H1 (cell line): Measurements from ENCODE around the gene FXR1. TPM values are rescaled to one million over a fixed set of nuclear protein-coding genes. Genes with fewer than 3 reads are reported as not detected.

ENCODE experiments used
- CTCF ChIA-PET: fragments of 300-600 bp; sonication (Branson Sonifier 250); formaldehyde crosslinking; loops from one replicate; lab custom pipeline; 2021; ENCODE audit not compliant: partially characterized antibody; lab: Charles Lee
- POLR2A ChIA-PET: fragments of 300-600 bp; sonication (Branson Sonifier 250); formaldehyde crosslinking; loops from one replicate; lab custom pipeline; 2021; ENCODE audit warnings: inconsistent platforms; ENCODE audit not compliant: partially characterized antibody; lab: Charles Lee
- DNase-seq, 2 experiments: peaks; one replicate each; pipeline versions ENCODE4 v3.0.0 to v3.0.0-alpha.2; 2010 to 2022; ENCODE audit warnings: low spot score in 2 of 2, low read depth in 1 of 2, mixed read lengths in 1 of 2
- FAIRE-seq: peaks from 2 replicates; lab custom pipeline; 2011; peaks lifted over from hg19 to GRCh38; lab: Jason Lieb, UNC
- H2AFZ ChIP-seq: 2 replicates; pipeline ENCODE4 v1.8.1; 2012; ENCODE audit warnings: low read length, inconsistent platforms
- H2AK5ac ChIP-seq: 2 replicates; pipeline ENCODE4 v1.6.1; 2013; ENCODE audit warnings: low read depth, low read length
- H2BK120ac ChIP-seq: replicated peaks from 2 replicates; pipeline ENCODE3; 2013; ENCODE audit warnings: low read depth, low read length, inconsistent platforms
- H2BK12ac ChIP-seq: 2 replicates; pipeline ENCODE4 v1.6.1; 2013; ENCODE audit warnings: low read depth, low read length
- H2BK15ac ChIP-seq: 2 replicates; pipeline ENCODE4 v1.6.1; 2013; ENCODE audit warnings: low read length
- H2BK20ac ChIP-seq: 2 replicates; pipeline ENCODE4 v1.6.1; 2013; ENCODE audit warnings: low read length
- H2BK5ac ChIP-seq: 2 replicates; pipeline ENCODE4 v1.6.1; 2013; ENCODE audit warnings: low read depth, low read length
- H3K14ac ChIP-seq: 2 replicates; pipeline ENCODE4 v1.6.1; 2013; ENCODE audit warnings: inconsistent platforms; ENCODE audit not compliant: insufficient read length
- H3K18ac ChIP-seq: 2 replicates; pipeline ENCODE4 v1.6.1; 2013; ENCODE audit warnings: low read length; ENCODE audit errors: extremely low read depth
- H3K23ac ChIP-seq: 2 replicates; pipeline ENCODE4 v1.6.1; 2013; ENCODE audit warnings: inconsistent platforms; ENCODE audit not compliant: insufficient read length
- H3K23me2 ChIP-seq: 2 replicates; pipeline ENCODE4 v1.6.1; 2013; ENCODE audit warnings: low read depth, low read length
- H3K27ac ChIP-seq: 2 replicates; pipeline ENCODE4 v1.6.1; 2011; ENCODE audit warnings: low read depth, low read length, inconsistent platforms
- H3K27me3 ChIP-seq, 4 experiments: replicated peaks in 1 of 4; 1 replicate in 1 of 4; 2 replicates in 3 of 4; pipeline versions ENCODE4 v1.6.1 to v1.8.1; 2011 to 2013; ENCODE audit warnings: low read length in 3 of 4, mild to moderate bottlenecking in 3 of 4, inconsistent platforms in 2 of 4, mixed read lengths in 2 of 4, moderate library complexity in 1 of 4; ENCODE audit not compliant: control insufficient read depth in 3 of 4, insufficient read depth in 3 of 4; ENCODE audit errors: extremely low read depth in 1 of 4
- H3K36me3 ChIP-seq, 4 experiments: 2 replicates each; pipeline versions ENCODE4 v1.6.1 to v1.8.1; 2011 to 2013; ENCODE audit warnings: mild to moderate bottlenecking in 4 of 4, low read length in 3 of 4, moderate library complexity in 2 of 4, control low read depth in 1 of 4, inconsistent platforms in 1 of 4; ENCODE audit not compliant: insufficient read depth in 4 of 4, control insufficient read depth in 2 of 4
- H3K4ac ChIP-seq: replicated peaks from 2 replicates; pipeline ENCODE3; 2013; ENCODE audit warnings: low read length, low read depth, mixed read lengths, inconsistent platforms; ENCODE audit not compliant: insufficient read length
- H3K4me1 ChIP-seq, 4 experiments: replicated peaks in 1 of 4; 1 replicate in 1 of 4; 2 replicates in 3 of 4; pipeline versions ENCODE4 v1.6.1 to v1.8.1; 2011 to 2013; ENCODE audit warnings: low read length in 3 of 4, inconsistent platforms in 2 of 4, mixed read lengths in 1 of 4; ENCODE audit not compliant: insufficient read depth in 4 of 4, control insufficient read depth in 3 of 4
- H3K4me2 ChIP-seq, 2 experiments: 2 replicates each; pipeline versions ENCODE4 v1.6.1 to v1.8.1; 2011 to 2013; ENCODE audit warnings: low read depth in 2 of 2, low read length in 2 of 2, control low read depth in 1 of 2, inconsistent platforms in 1 of 2, mild to moderate bottlenecking in 1 of 2; ENCODE audit not compliant: insufficient read depth in 1 of 2
- H3K4me3 ChIP-seq, 4 experiments: fragments of 200-600, 300-600 bp in 1 of 4; sonication (generic), shearing (Covaris generic), sonication (Bioruptor Twin) in 1 of 4; 2 replicates each; pipeline versions ENCODE4 v1.5.1 to v1.8.1; 2011 to 2016; ENCODE audit warnings: low read length in 4 of 4, low read depth in 3 of 4, control low read depth in 2 of 4, inconsistent platforms in 2 of 4, mild to moderate bottlenecking in 2 of 4, mixed read lengths in 1 of 4, moderate library complexity in 1 of 4; ENCODE audit not compliant: insufficient read depth in 2 of 4; ENCODE audit errors: extremely low read depth in 1 of 4
- H3K56ac ChIP-seq: replicated peaks from 2 replicates; pipeline ENCODE3; 2013; ENCODE audit warnings: low read depth, mild to moderate bottlenecking, mixed read lengths, low read length, inconsistent platforms; ENCODE audit not compliant: insufficient read length
- H3K79me1 ChIP-seq: 2 replicates; pipeline ENCODE4 v1.6.1; 2013; ENCODE audit warnings: low read depth, low read length, control low read depth
- H3K79me2 ChIP-seq, 2 experiments: 2 replicates each; pipeline versions ENCODE4 v1.6.1 to v1.8.1; 2012 to 2013; ENCODE audit warnings: low read length in 2 of 2, mild to moderate bottlenecking in 2 of 2, inconsistent platforms in 1 of 2; ENCODE audit not compliant: insufficient read depth in 2 of 2, control insufficient read depth in 1 of 2
- H3K9ac ChIP-seq, 4 experiments: replicated peaks in 1 of 4; 1 replicate in 1 of 4; 2 replicates in 3 of 4; pipeline versions ENCODE4 v1.6.1 to v1.8.1; 2011 to 2013; ENCODE audit warnings: low read depth in 3 of 4, low read length in 3 of 4, control low read depth in 2 of 4, mild to moderate bottlenecking in 2 of 4, moderate library complexity in 2 of 4, inconsistent platforms in 1 of 4; ENCODE audit errors: extremely low read depth in 1 of 4
- H3K9me3 ChIP-seq, 2 experiments: 2 replicates each; pipeline versions ENCODE4 v1.6.1 to v1.8.1; 2012 to 2013; ENCODE audit warnings: mild to moderate bottlenecking in 2 of 2, moderate library complexity in 2 of 2, control low read depth in 1 of 2, inconsistent platforms in 1 of 2, low read depth in 1 of 2, low read length in 1 of 2, mixed read lengths in 1 of 2; ENCODE audit not compliant: insufficient read depth in 2 of 2
- H4K20me1 ChIP-seq, 2 experiments: replicated peaks in 1 of 2; 2 replicates each; pipeline versions ENCODE3 to v1.8.1; 2011 to 2013; ENCODE audit warnings: inconsistent platforms in 2 of 2, low read length in 2 of 2, mild to moderate bottlenecking in 1 of 2; ENCODE audit not compliant: insufficient read depth in 2 of 2, control insufficient read depth in 1 of 2
- H4K5ac ChIP-seq: 2 replicates; pipeline ENCODE4 v1.6.1; 2013; ENCODE audit warnings: low read length, low read depth, mixed read lengths, inconsistent platforms; ENCODE audit not compliant: insufficient read length
- H4K8ac ChIP-seq: 2 replicates; pipeline ENCODE4 v1.8.0; 2013; ENCODE audit warnings: mild to moderate bottlenecking, moderate library complexity, low read length, inconsistent platforms; ENCODE audit not compliant: insufficient read depth; ENCODE audit errors: extremely low read depth
- H4K91ac ChIP-seq: replicated peaks from 2 replicates; pipeline ENCODE3; 2013; ENCODE audit warnings: low read length, mixed read lengths, inconsistent platforms; ENCODE audit not compliant: insufficient read length
- CHD1 ChIP-seq: IDR thresholded peaks from 2 replicates; pipeline ENCODE4 v1.6.1; 2012; ENCODE audit warnings: low read depth, low read length, improper control_type of control experiment
- CHD2 ChIP-seq: IDR thresholded peaks from 2 replicates; pipeline ENCODE4 v1.6.1; 2012; ENCODE audit warnings: low read length, improper control_type of control experiment
- CREB1 ChIP-seq: IDR thresholded peaks from 2 replicates; pipeline ENCODE4 v1.6.1; 2012; ENCODE audit warnings: inconsistent platforms
- CTBP2 ChIP-seq: IDR thresholded peaks from 2 replicates; pipeline ENCODE4 v1.7.0; 2011; ENCODE audit warnings: borderline replicate concordance, mild to moderate bottlenecking, moderate library complexity, mixed read lengths, low read length; ENCODE audit not compliant: insufficient read depth, insufficient read length
- EP300 ChIP-seq, 2 experiments: IDR thresholded peaks; 1 replicate in 1 of 2; 2 replicates in 1 of 2; pipeline ENCODE4 v1.6.1; 2011 to 2012; ENCODE audit warnings: low read depth in 2 of 2, low read length in 2 of 2, mild to moderate bottlenecking in 2 of 2, borderline replicate concordance in 1 of 2, inconsistent platforms in 1 of 2, moderate library complexity in 1 of 2
- RFX5 ChIP-seq: IDR thresholded peaks from 2 replicates; pipeline ENCODE4 v1.6.1; 2011; ENCODE audit warnings: low read depth, low read length, improper control_type of control experiment, borderline replicate concordance
- SAP30 ChIP-seq: fragments of 300-600 bp; sonication (generic); IDR thresholded peaks from 2 replicates; pipeline ENCODE4 v1.7.1; 2012; ENCODE audit warnings: low read length, moderate library complexity, mild to moderate bottlenecking, inconsistent platforms; ENCODE audit not compliant: insufficient read depth, insufficient replicate concordance
- TAF1 ChIP-seq: IDR thresholded peaks from 2 replicates; pipeline ENCODE4 v1.6.1; 2011; ENCODE audit warnings: mild to moderate bottlenecking, low read depth, low read length
- WGBS, 2 experiments: shearing (Covaris generic) in 1 of 2; methylation state at CpG; one replicate each; pipeline versions ENCODE4 v1.1.6 to v1.1.7; 2013 to 2015; ENCODE audit warnings: low lambda C conversion rate in 2 of 2, mixed read lengths in 2 of 2, inconsistent platforms in 1 of 2, low coverage in 1 of 2, missing lambda C conversion rate in 1 of 2; ENCODE audit not compliant: insufficient replicate concordance in 2 of 2, insufficient coverage in 1 of 2, insufficient read length in 1 of 2; ENCODE audit errors: extremely low coverage in 1 of 2, missing lambda C conversion rate in 1 of 2; 5-methylcytosine and 5-hydroxymethylcytosine counted together
- polyA plus RNA-seq, 7 experiments: library from polyadenylated mRNA; depleted of rRNA in 3 of 7; stranded (reverse) in 5 of 7; unstranded in 2 of 7; fragments of >200 nt in 5 of 7; fragments of 200-250 nt in 2 of 7; gene quantifications; 1 replicate in 5 of 7; 2 replicates in 1 of 7; 4 replicates in 1 of 7; pipeline versions ENCODE4 v1.2.1 to v1.2.3, GENCODE V29; 2011 to 2013; ENCODE audit warnings: missing spikeins in 2 of 7, mixed read lengths in 2 of 7
- total RNA-seq: library from RNA; stranded (reverse); fragmentation: NEBNext Ultra II Directional; extraction: Animal tissue kit (Norgen Biotek cat#: 25700); gene quantifications from 2 replicates; pipeline ENCODE4 v1.2.1, GENCODE V29; 2021
- TF ChIP-seq, protein P1 (sequence below), 3 experiments: IDR thresholded peaks; 1 replicate in 2 of 3; 2 replicates in 1 of 3; pipeline versions ENCODE4 v1.5.1 to v1.6.1; 2011; ENCODE audit warnings: low read length in 3 of 3, mild to moderate bottlenecking in 3 of 3, inconsistent platforms in 2 of 3, low read depth in 1 of 3, moderate library complexity in 1 of 3; ENCODE audit not compliant: insufficient read depth in 1 of 3; ENCODE audit errors: control extremely low read depth in 1 of 3

Gene FXR1
- total and polyA plus RNA-seq, 2 of the 8 experiments (the other 6 are each of a cell fraction or from before 2014, with no cell fraction given): 108 to 283 TPM

- POLR2A ChIA-PET: interaction anchor here (0.6 kb wide), 1 partner anchor 15 kb away, joined by 3 read pairs; no protein-coding TSS in a partner anchor
- H3K4me1 ChIP-seq: no peaks in the 10 kb centered on the region
- H3K14ac ChIP-seq: no peak overlapping the region
- no peak overlapping the region for H3K27ac ChIP-seq
- no peak overlapping the region for H2BK120ac ChIP-seq
- no peak overlapping the region for H3K9ac ChIP-seq
- no peaks in the 10 kb centered on the region for H3K27me3 ChIP-seq
- H2BK15ac ChIP-seq: no peak overlapping the region
- no peak overlapping the region for H2BK20ac ChIP-seq
- H4K5ac ChIP-seq: no peak overlapping the region
- peaks cover 0 to 2% of the 10 kb centered on the region in 2 experiments for H4K20me1 ChIP-seq
- TF ChIP-seq CHD2: no peak
- no peak for TF ChIP-seq SAP30
- no peak for TF ChIP-seq CHD1
- TF ChIP-seq RFX5: no peak
- TF ChIP-seq CTBP2: no peak
- no peak for TF ChIP-seq EP300 (IDR thresholded peaks at IDR 0.05; ENCODE audit: borderline replicate concordance in 1 of 2, low read depth in 2 of 2, low read length in 2 of 2)
- TF ChIP-seq, protein P1, sequence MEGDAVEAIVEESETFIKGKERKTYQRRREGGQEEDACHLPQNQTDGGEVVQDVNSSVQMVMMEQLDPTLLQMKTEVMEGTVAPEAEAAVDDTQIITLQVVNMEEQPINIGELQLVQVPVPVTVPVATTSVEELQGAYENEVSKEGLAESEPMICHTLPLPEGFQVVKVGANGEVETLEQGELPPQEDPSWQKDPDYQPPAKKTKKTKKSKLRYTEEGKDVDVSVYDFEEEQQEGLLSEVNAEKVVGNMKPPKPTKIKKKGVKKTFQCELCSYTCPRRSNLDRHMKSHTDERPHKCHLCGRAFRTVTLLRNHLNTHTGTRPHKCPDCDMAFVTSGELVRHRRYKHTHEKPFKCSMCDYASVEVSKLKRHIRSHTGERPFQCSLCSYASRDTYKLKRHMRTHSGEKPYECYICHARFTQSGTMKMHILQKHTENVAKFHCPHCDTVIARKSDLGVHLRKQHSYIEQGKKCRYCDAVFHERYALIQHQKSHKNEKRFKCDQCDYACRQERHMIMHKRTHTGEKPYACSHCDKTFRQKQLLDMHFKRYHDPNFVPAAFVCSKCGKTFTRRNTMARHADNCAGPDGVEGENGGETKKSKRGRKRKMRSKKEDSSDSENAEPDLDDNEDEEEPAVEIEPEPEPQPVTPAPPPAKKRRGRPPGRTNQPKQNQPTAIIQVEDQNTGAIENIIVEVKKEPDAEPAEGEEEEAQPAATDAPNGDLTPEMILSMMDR (IDR thresholded peaks at IDR 0.05; ENCODE audit: control extremely low read depth in 1 of 3, insufficient read depth in 1 of 3, low read depth in 1 of 3, low read length in 3 of 3): no peak
- TF ChIP-seq CREB1: no peak
- no peak for TF ChIP-seq TAF1
- no peak overlapping the region for H3K23ac ChIP-seq
- no peak overlapping the region for H3K56ac ChIP-seq
- H3K9me3 ChIP-seq: no peaks in the 10 kb centered on the region
- H2AFZ ChIP-seq: no peak overlapping the region
- H4K91ac ChIP-seq: no peak overlapping the region
- H4K8ac ChIP-seq: peak overlapping the region; percentile 51; the same call in 1 of the 2 replicates
- H2AK5ac ChIP-seq: no peak overlapping the region
- 93% methylated on average over 6 of the region's 6 CpGs; no CpG with 5 or more reads in 1 of the 2 experiments for WGBS, 2 experiments
- H3K79me2 ChIP-seq: peaks cover 0 to 2% of the 10 kb centered on the region in 2 experiments; a peak in 1 of 4 replicates
- no peak overlapping the region for H3K18ac ChIP-seq
- FAIRE-seq: no peak
- CTCF ChIA-PET: interaction anchor here (1.0 kb wide), 1 partner anchor 9 kb away, joined by 3 read pairs; no protein-coding TSS in a partner anchor
- H3K4me2 ChIP-seq: no peak overlapping the region
- H3K4me3 ChIP-seq: no peak overlapping the region
- H2BK5ac ChIP-seq: no peak overlapping the region
- H2BK12ac ChIP-seq: no peak overlapping the region
- DNase-seq: no peak
- peaks cover 6 to 98% (median 46%) of the 10 kb centered on the region in 4 experiments for H3K36me3 ChIP-seq
- no peaks in the 10 kb centered on the region for H3K23me2 ChIP-seq
- no peak overlapping the region for H3K4ac ChIP-seq
- no peaks in the 10 kb centered on the region for H3K79me1 ChIP-seq
These were observed 58.5 kb downstream of the FXR1 start for GRCh38 chr3:180970931-180971330.
